ENCODE measurements around the gene BUB3. TPM values are rescaled to one million over a fixed set of nuclear protein-coding genes. Genes with fewer than 3 reads are reported as not detected.

Gene BUB3
- total and polyA plus RNA-seq, 2 of the 4 experiments (the other 2 are of a cell fraction) = 215 to 384 TPM

DNA sequence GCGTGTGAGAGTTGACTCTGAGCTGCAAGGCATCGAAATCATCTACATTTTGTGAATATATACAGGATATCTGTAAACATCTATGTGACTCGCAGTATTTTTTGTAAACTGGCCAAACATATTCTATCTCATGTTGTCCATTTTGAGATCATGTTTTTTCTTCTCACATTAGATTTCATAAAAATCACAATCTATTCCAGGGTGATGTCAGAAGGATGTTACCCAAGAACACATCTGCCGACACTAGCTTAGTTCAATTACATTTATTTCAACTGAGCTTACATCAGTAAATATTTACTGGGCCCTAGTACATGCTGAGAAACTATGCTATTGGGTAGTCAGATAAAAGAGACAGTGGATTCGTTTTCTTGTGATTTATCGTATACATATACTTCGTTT lies 2.5 kb upstream of the BUB3 start:
- Histone ChIP-seq H2BK5ac (ENCODE audit: low read depth, low read length, poor library complexity, severe bottlenecking) (no peak overlapping the region), H2AK5ac (ENCODE audit: low read depth, low read length) (no peak overlapping the region), H3K4ac (ENCODE audit: low read depth, low read length) (no peak overlapping the region), H3K9ac (ENCODE audit: low read depth, low read length) (no peak overlapping the region), H3K18ac (ENCODE audit: low read depth, low read length) (no peak overlapping the region), H3K27ac (ENCODE audit: insufficient read depth, low read length) (no peak overlapping the region), H3K23ac (ENCODE audit: low read depth, low read length) (no peak overlapping the region), H2BK120ac (ENCODE audit: low read depth, low read length) (no peak overlapping the region), H3K9me3 (ENCODE audit: control insufficient read depth, insufficient read depth, low read length) (peaks cover 3% of the 10 kb centered on the region; the same call in 1 of the 2 replicates), H3K79me1 (ENCODE audit: low read depth in 1 of 2, low read length in 2 of 2) (peaks cover 0 to 8% of the 10 kb centered on the region in 2 experiments; a peak in 1 of 4 replicates), H4K5ac (ENCODE audit: low read depth, low read length) (no peak overlapping the region), H3K4me3 (ENCODE audit: insufficient read depth, low read depth, low read length) (no peak overlapping the region), H3K36me3 (ENCODE audit: control insufficient read depth, insufficient read depth, low read length) (no peaks in the 10 kb centered on the region), H2AK9ac (replicated peaks; ENCODE audit: low read depth, low read length, poor library complexity) (no peak overlapping the region), H2BK20ac (ENCODE audit: low read depth, low read length) (no peak overlapping the region), H2AFZ (replicated peaks; ENCODE audit: low read length, poor library complexity) (no peak overlapping the region), H4K91ac (ENCODE audit: insufficient read depth, low read depth, low read length) (no peak overlapping the region), H4K8ac (ENCODE audit: low read depth in 2 of 2, low read length in 2 of 2) (no peak overlapping the region), H3K4me1 (ENCODE audit: control insufficient read depth, insufficient read depth, low read length) (peaks cover 1% of the 10 kb centered on the region), H2BK15ac (ENCODE audit: low read depth, low read length) (no peak overlapping the region), H3K4me2 (ENCODE audit: low read depth, low read length) (no peak overlapping the region), H3K27me3 (ENCODE audit: control insufficient read depth, insufficient read depth, low read length) (peaks cover 54% of the 10 kb centered on the region), H3K9me1 (ENCODE audit: insufficient read depth, low read length) (no peaks in the 10 kb centered on the region; the same call in 1 of the 2 replicates), H3K56ac (ENCODE audit: extremely low read depth, insufficient read depth, low read length) (no peak overlapping the region), H3K14ac (replicated peaks; ENCODE audit: low read depth, low read length) (no peak overlapping the region), H4K20me1 (ENCODE audit: insufficient read depth, low read length) (peaks cover 16% of the 10 kb centered on the region)
- TF ChIP-seq CHD1 (IDR thresholded peaks at IDR 0.05; ENCODE audit: low read depth, low read length) = no peak
- TF ChIP-seq, protein P1, sequence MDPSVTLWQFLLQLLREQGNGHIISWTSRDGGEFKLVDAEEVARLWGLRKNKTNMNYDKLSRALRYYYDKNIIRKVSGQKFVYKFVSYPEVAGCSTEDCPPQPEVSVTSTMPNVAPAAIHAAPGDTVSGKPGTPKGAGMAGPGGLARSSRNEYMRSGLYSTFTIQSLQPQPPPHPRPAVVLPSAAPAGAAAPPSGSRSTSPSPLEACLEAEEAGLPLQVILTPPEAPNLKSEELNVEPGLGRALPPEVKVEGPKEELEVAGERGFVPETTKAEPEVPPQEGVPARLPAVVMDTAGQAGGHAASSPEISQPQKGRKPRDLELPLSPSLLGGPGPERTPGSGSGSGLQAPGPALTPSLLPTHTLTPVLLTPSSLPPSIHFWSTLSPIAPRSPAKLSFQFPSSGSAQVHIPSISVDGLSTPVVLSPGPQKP (IDR thresholded peaks at IDR 0.05; ENCODE audit: borderline replicate concordance, low read depth, low read length) = no peak
- no peak for TF ChIP-seq RFX5 (IDR thresholded peaks at IDR 0.05; ENCODE audit: low read depth, low read length)
- TF ChIP-seq, protein P2, sequence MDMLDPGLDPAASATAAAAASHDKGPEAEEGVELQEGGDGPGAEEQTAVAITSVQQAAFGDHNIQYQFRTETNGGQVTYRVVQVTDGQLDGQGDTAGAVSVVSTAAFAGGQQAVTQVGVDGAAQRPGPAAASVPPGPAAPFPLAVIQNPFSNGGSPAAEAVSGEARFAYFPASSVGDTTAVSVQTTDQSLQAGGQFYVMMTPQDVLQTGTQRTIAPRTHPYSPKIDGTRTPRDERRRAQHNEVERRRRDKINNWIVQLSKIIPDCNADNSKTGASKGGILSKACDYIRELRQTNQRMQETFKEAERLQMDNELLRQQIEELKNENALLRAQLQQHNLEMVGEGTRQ (IDR thresholded peaks at IDR 0.05; ENCODE audit: low read depth, low read length) = no peak
- TF ChIP-seq MXI1 (IDR thresholded peaks at IDR 0.05; ENCODE audit: borderline replicate concordance, low read depth, low read length) = no peak
- TF ChIP-seq BHLHE40 (IDR thresholded peaks at IDR 0.05; ENCODE audit: low read depth, low read length) = no peak
- TF ChIP-seq SMC3 (IDR thresholded peaks at IDR 0.05; ENCODE audit: low read depth, low read length) = no peak
- no peak for TF ChIP-seq MAFK (IDR thresholded peaks at IDR 0.05; ENCODE audit: low read depth, low read length)
- TF ChIP-seq MAZ (IDR thresholded peaks at IDR 0.05; ENCODE audit: borderline replicate concordance, low read depth, low read length) = no peak
- TF ChIP-seq CEBPB (IDR thresholded peaks at IDR 0.05; ENCODE audit: low read depth, low read length) = no peak
- TF ChIP-seq RAD21 (IDR thresholded peaks at IDR 0.05; ENCODE audit: low read length) = no peak
- no peak for TF ChIP-seq RCOR1 (IDR thresholded peaks at IDR 0.05; ENCODE audit: insufficient replicate concordance, low read length)
- dilution Hi-C loops (cut with HindIII; ENCODE audit: low sequenced_read_pairs, unreplicated experiment) = no loop called here
- no TSS peak for BruUV-seq (replicated peaks)
- in situ Hi-C loops (cut with MboI; ENCODE audit: low sequenced_read_pairs) = loop anchor here (25.0 kb wide), 2 partner anchors 289 to 1014 kb away; no protein-coding TSS in a partner anchor
- ChIA-PET CTCF (no interaction called here), POLR2A (ENCODE audit: unreplicated experiment) (no interaction called here)
- ATAC-seq (ENCODE audit: low read depth) (no peak), DNase-seq (no peak)
- intact Hi-C loops (cut with micrococcal nuclease) = loop anchor here (10.0 kb wide), 2 partner anchors 297 to 1263 kb away; partner anchors contain the start of gene OAT
- WGBS, 2 experiments (ENCODE audit: extremely low coverage in 2 of 2, insufficient read length in 1 of 2) = no CpG with 5 or more reads among the region's 7 CpGs

Measured in IMR-90 (cell line).